ENCODE measurements around the gene CALHM1. TPM values are rescaled to one million over a fixed set of nuclear protein-coding genes. Genes with fewer than 3 reads are reported as not detected.
"Not testable (repeated sequence)": the region's sequence is repeated elsewhere in the genome, so short reads cannot be mapped to it uniquely, and the experiment has no call there.

CALHM1 gene
- total and polyA plus RNA-seq, 2 experiments from 2014 or later, result 0.11 TPM; not detected in 1

DNA sequence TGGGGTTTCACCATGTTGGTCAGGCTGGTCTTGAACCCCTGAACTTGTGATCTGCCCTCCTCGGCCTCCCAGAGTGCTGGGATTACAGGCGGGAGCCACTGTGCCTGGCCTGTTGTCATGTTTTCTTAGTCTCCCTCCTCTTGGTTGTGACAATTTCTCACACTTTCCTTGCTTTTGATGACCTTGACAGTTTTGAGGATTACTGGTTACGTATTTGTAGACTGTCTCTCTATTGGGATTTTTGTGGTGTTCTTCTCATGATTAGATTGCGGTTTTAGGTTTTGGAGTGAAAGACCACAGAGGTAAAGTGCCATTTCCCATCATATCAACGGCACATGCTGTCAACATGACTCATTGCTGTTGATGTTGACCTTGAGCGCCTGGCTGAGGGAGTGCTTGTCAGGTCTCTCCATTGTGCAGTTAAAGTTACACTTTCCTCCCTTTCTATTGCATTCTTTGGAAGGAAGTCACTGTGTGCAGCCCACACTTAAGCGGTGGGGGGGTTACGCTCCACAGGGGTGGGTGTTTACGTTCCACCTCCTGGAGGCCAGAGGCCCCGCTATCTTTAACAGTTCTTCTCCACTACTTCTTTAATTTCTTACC is 45.6 kb upstream of the CALHM1 start:
- no peaks in the 10 kb centered on the region for H3F3A ChIP-seq (replicated peaks; ENCODE audit: low read depth)
- H3K4me3 ChIP-seq, result no peak overlapping the region
- no peak overlapping the region for H2AFZ ChIP-seq
- Mint-ChIP-seq H3K27me3 (ENCODE audit: insufficient read depth, low read depth, poor library complexity) (peaks cover 6% of the 10 kb centered on the region), H3K4me3 (no peak overlapping the region), H3K27ac (no peak overlapping the region), H3K36me3 (ENCODE audit: low read depth) (no peaks in the 10 kb centered on the region), H3K4me1 (peaks cover 12% of the 10 kb centered on the region; the same call in 2 of the 3 replicates), H3K9me3 (no peaks in the 10 kb centered on the region)
- no peaks in the 10 kb centered on the region for H3K4me1 ChIP-seq (ENCODE audit: insufficient read depth)
- no peak for DNase-seq (ENCODE audit: low spot score)
- no peaks in the 10 kb centered on the region for H3K79me2 ChIP-seq (replicated peaks; ENCODE audit: insufficient read depth)
- H3K27ac ChIP-seq (ENCODE audit: low read depth), result no peak overlapping the region
- no peak overlapping the region for H3K4me2 ChIP-seq
- no peaks in the 10 kb centered on the region for H3K36me3 ChIP-seq (ENCODE audit: insufficient read depth)
- ATAC-seq, result no peak
- no peaks in the 10 kb centered on the region for H3K9me2 ChIP-seq (ENCODE audit: insufficient read depth)
- no peaks in the 10 kb centered on the region for H4K20me1 ChIP-seq (replicated peaks; ENCODE audit: insufficient read depth)
- no peaks in the 10 kb centered on the region for H3K27me3 ChIP-seq (ENCODE audit: insufficient read depth)
- TF ChIP-seq JUNB (IDR thresholded peaks at IDR 0.05; ENCODE audit: unreplicated experiment), result no peak
- TF ChIP-seq, protein P1, sequence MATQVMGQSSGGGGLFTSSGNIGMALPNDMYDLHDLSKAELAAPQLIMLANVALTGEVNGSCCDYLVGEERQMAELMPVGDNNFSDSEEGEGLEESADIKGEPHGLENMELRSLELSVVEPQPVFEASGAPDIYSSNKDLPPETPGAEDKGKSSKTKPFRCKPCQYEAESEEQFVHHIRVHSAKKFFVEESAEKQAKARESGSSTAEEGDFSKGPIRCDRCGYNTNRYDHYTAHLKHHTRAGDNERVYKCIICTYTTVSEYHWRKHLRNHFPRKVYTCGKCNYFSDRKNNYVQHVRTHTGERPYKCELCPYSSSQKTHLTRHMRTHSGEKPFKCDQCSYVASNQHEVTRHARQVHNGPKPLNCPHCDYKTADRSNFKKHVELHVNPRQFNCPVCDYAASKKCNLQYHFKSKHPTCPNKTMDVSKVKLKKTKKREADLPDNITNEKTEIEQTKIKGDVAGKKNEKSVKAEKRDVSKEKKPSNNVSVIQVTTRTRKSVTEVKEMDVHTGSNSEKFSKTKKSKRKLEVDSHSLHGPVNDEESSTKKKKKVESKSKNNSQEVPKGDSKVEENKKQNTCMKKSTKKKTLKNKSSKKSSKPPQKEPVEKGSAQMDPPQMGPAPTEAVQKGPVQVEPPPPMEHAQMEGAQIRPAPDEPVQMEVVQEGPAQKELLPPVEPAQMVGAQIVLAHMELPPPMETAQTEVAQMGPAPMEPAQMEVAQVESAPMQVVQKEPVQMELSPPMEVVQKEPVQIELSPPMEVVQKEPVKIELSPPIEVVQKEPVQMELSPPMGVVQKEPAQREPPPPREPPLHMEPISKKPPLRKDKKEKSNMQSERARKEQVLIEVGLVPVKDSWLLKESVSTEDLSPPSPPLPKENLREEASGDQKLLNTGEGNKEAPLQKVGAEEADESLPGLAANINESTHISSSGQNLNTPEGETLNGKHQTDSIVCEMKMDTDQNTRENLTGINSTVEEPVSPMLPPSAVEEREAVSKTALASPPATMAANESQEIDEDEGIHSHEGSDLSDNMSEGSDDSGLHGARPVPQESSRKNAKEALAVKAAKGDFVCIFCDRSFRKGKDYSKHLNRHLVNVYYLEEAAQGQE (IDR thresholded peaks at IDR 0.05; ENCODE audit: unreplicated experiment), result no peak
- TF ChIP-seq EZH2phosphoT487 (IDR thresholded peaks at IDR 0.05; ENCODE audit: unreplicated experiment), result no peak
- no peak for TF ChIP-seq EZH2 (IDR thresholded peaks at IDR 0.05; ENCODE audit: low read depth, unreplicated experiment)
- no peak for TF ChIP-seq ZNF114 (CRISPR knock-in tag; IDR thresholded peaks at IDR 0.05)
- TF ChIP-seq, protein P2, sequence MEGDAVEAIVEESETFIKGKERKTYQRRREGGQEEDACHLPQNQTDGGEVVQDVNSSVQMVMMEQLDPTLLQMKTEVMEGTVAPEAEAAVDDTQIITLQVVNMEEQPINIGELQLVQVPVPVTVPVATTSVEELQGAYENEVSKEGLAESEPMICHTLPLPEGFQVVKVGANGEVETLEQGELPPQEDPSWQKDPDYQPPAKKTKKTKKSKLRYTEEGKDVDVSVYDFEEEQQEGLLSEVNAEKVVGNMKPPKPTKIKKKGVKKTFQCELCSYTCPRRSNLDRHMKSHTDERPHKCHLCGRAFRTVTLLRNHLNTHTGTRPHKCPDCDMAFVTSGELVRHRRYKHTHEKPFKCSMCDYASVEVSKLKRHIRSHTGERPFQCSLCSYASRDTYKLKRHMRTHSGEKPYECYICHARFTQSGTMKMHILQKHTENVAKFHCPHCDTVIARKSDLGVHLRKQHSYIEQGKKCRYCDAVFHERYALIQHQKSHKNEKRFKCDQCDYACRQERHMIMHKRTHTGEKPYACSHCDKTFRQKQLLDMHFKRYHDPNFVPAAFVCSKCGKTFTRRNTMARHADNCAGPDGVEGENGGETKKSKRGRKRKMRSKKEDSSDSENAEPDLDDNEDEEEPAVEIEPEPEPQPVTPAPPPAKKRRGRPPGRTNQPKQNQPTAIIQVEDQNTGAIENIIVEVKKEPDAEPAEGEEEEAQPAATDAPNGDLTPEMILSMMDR (conservative IDR thresholded peaks at IDR 0.05; ENCODE audit: low read depth in 2 of 2), result no peak
- TF ChIP-seq ZNF331 (CRISPR knock-in tag; IDR thresholded peaks at IDR 0.05; ENCODE audit: low read depth), result no peak
- no peak for TF ChIP-seq NANOG (IDR thresholded peaks at IDR 0.05; ENCODE audit: borderline replicate concordance)
- TF ChIP-seq STAT1 (IDR thresholded peaks at IDR 0.05; ENCODE audit: unreplicated experiment), result no peak
- TF ChIP-seq CREB1 (CRISPR knock-in tag; IDR thresholded peaks at IDR 0.05; ENCODE audit: low read depth), result no peak

DNA sequence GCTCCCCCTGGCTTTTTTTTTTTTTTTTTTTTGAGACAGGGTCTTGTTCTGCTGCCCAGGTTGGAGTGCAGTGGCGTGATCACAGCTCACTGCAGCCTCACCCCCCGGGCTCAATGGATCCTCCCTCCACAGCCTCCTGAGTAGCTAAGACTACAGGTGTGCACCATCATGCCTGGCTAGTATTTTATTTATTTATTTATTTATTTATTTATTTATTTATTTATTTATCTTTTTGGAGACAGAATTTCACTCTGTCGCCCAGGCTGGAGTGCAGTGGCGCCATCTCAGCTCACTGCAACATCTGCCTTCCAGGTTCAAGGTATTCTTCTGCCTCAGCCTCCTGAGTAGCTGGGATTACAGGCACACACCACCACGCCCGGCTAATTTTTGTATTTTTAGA is 45.1 kb upstream of the CALHM1 start:
- not testable (repeated sequence) for H4K20me1 ChIP-seq (replicated peaks; ENCODE audit: insufficient read depth); H3K27me3 Mint-ChIP-seq (ENCODE audit: insufficient read depth, low read depth, poor library complexity); H3K27me3 ChIP-seq (ENCODE audit: insufficient read depth)

More for the DNA sequence above, 45.1 kb upstream of the CALHM1 start:
- H3K4me3 ChIP-seq; ATAC-seq; H3K27ac ChIP-seq (ENCODE audit: low read depth); H3K9me3 Mint-ChIP-seq; H3K4me3 Mint-ChIP-seq; DNase-seq (ENCODE audit: low spot score); H3K79me2 ChIP-seq (replicated peaks; ENCODE audit: insufficient read depth); H3K36me3 ChIP-seq (ENCODE audit: insufficient read depth); H3F3A ChIP-seq (replicated peaks; ENCODE audit: low read depth); H2AFZ ChIP-seq; H3K4me1 ChIP-seq (ENCODE audit: insufficient read depth); H3K36me3 Mint-ChIP-seq (ENCODE audit: low read depth); H3K4me2 ChIP-seq; H3K9me2 ChIP-seq (ENCODE audit: insufficient read depth); H3K27ac Mint-ChIP-seq: not testable (repeated sequence)
- peaks cover 12% of the 10 kb centered on the region; the same call in 2 of the 3 replicates for H3K4me1 Mint-ChIP-seq
